Transverse colon (tissue), 3 donors: Measurements from ENCODE around the gene ZDHHC14.

Experiments
- EP300 ChIP-seq: sonication (generic); formaldehyde crosslinking; IDR thresholded peaks from one replicate; pipeline ENCODE4 v1.6.1; 2017; ENCODE audit warnings: antibody characterized with exemption, low read depth
- POLR2A ChIP-seq: fragments of 450-650 bp; IDR thresholded peaks from one replicate; pipeline ENCODE4 v1.6.1; 2016; ENCODE audit warnings: antibody characterized with exemption, mild to moderate bottlenecking, moderate library complexity
- POLR2AphosphoS5 ChIP-seq, 3 donors: sonication (generic); formaldehyde crosslinking; IDR thresholded peaks; one replicate each; pipeline ENCODE4 v1.6.1; 2016; ENCODE audit warnings: antibody characterized with exemption in 3 of 3

DNA sequence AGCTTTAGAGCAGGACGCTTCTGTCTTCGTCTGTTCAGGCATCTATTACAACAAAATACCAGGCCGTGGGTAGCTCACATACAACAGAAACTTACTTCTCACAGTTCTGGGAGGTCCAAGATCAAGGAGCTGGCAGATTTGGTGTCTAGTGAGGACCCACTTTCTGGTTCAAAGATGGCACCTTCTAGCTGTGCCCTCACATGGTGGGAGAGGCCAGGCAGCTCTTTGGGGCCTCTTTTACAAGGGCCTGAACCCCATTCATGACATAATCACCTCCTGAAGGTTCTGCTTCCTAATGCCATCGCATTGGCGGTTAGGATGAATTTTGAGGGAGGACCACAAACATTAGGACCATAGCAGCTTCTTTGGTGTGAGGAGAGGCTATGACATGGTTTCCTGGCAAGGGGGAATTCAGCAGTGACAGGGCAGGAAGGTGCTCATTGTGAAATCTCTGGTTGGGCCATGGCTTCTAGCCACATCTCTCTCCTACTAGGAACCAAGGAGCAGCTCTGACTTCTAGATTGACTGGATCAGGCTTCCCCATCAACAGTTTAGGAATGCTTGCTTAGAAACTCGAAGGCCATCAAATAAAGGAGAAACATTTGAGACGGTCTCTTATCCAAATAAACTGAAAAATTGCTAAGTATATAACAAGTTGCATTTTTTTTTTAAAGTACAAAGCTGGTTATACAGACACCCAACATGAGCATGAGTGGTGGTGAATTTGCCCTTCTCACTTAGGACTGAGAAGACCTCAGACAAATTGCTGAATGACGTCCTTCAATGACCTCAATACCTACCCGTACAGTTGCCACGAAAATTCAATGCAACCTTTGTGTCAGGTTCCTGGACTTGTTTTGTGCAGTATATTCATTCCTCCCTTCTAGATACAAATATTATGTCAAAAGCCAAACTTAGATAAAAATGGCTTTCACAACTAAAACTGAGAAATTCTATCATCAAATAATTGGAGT lies 140.7 kb downstream of the ZDHHC14 start:
- no peak for TF ChIP-seq POLR2A
- TF ChIP-seq POLR2AphosphoS5 (IDR thresholded peaks at IDR 0.05): no peak
- TF ChIP-seq EP300: no peak
